Measurements from ENCODE around the gene CHTOP. TPM values are rescaled to one million over a fixed set of nuclear protein-coding genes. Genes with fewer than 3 reads are reported as not detected.
A peak's percentile ranks its signal among the peaks of the same experiment; 100 is the strongest.

The CHTOP gene
- total and polyA plus RNA-seq, 2 of the 8 experiments (the other 6 are each of a cell fraction or from before 2014, with no cell fraction given): 84.6 to 104 TPM

DNA sequence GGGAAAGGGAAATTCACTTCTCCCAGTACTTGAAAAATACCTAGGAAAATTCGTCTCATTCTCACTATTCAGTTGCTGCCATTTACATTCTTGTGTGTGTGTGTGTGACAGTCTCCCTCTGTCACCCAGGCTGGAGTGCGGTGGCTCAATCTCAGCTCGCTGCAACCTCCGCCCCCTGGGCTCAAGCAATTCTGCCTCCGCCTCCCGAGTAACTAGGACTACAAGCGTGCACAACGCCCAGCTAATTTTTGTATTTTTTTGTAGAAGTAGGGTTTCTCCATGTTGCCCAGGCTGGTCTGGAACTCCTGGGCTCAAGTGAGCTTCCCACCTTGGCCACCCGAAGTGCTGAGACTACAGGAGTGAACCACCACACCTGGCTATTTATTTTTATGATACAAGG is 25.8 kb downstream of the CHTOP start:
- peaks cover 27 to 43% (median 37%) of the 10 kb centered on the region in 4 experiments for H3K36me3 ChIP-seq (ENCODE audit: control insufficient read depth in 2 of 4, insufficient read depth in 4 of 4, low read length in 3 of 4)
- H3K79me1 ChIP-seq (ENCODE audit: low read depth, low read length): peaks cover 5% of the 10 kb centered on the region; the same call in 1 of the 2 replicates
- peak overlapping the region; percentile 69 to 91; a peak in 3 of 4 replicates for H3K4me2 ChIP-seq (ENCODE audit: insufficient read depth in 1 of 2, low read depth in 2 of 2, low read length in 2 of 2)
- peak overlapping the region in 3 of 4 experiments; percentile 71 to 98 (median 94); a peak in 4 of 8 replicates for H3K4me3 ChIP-seq (ENCODE audit: extremely low read depth in 1 of 4, insufficient read depth in 2 of 4, low read depth in 3 of 4, low read length in 4 of 4)
- peaks cover 0 to 4% (median 2%) of the 10 kb centered on the region in 4 experiments; a peak in 2 of 7 replicates for H3K4me1 ChIP-seq (replicated peaks in 1 of 4; ENCODE audit: control insufficient read depth in 3 of 4, insufficient read depth in 4 of 4, low read length in 3 of 4)
- H4K91ac ChIP-seq (replicated peaks; ENCODE audit: insufficient read length, low read length): no peak overlapping the region
- no peak overlapping the region for H4K5ac ChIP-seq (ENCODE audit: insufficient read length, low read depth, low read length)
- no peaks in the 10 kb centered on the region for H3K23me2 ChIP-seq (ENCODE audit: low read depth, low read length)
- no peak overlapping the region for H3K4ac ChIP-seq (replicated peaks; ENCODE audit: insufficient read length, low read depth, low read length)
- peaks cover 0 to 11% of the 10 kb centered on the region in 2 experiments; a peak in 2 of 4 replicates for H3K79me2 ChIP-seq (ENCODE audit: control insufficient read depth in 1 of 2, insufficient read depth in 2 of 2, low read length in 2 of 2)
- peaks cover 0 to 8% of the 10 kb centered on the region in 2 experiments for H4K20me1 ChIP-seq (replicated peaks in 1 of 2; ENCODE audit: control insufficient read depth in 1 of 2, insufficient read depth in 2 of 2, low read length in 2 of 2)
- FAIRE-seq (no peak), DNase-seq (ENCODE audit: low read depth in 1 of 2, low spot score in 2 of 2) (no peak)
- H2AFZ ChIP-seq (ENCODE audit: low read length): no peak overlapping the region
- no peak overlapping the region for H3K23ac ChIP-seq (ENCODE audit: insufficient read length)
- H3K56ac ChIP-seq (replicated peaks; ENCODE audit: insufficient read length, low read depth, low read length): no peak overlapping the region
- H2BK120ac ChIP-seq (replicated peaks; ENCODE audit: low read depth, low read length): no peak overlapping the region
- H2BK15ac ChIP-seq (ENCODE audit: low read length): no peak overlapping the region
- POLR2A ChIA-PET (ENCODE audit: partially characterized antibody): interaction anchor here (0.6 to 19.8 kb wide), 15 partner anchors 10 to 1856 kb away, joined by 3 to 343 read pairs (median 4); partner anchors contain the start of genes CHTOP, CREB3L4, ILF2 and RPS27
- H3K14ac ChIP-seq (ENCODE audit: insufficient read length): no peak overlapping the region
- no peaks in the 10 kb centered on the region for H3K9me3 ChIP-seq (ENCODE audit: insufficient read depth in 2 of 2, low read depth in 1 of 2, low read length in 1 of 2)
- CTCF ChIA-PET (ENCODE audit: partially characterized antibody): interaction anchor here (0.6 to 1.7 kb wide), 8 partner anchors 10 to 304 kb away, joined by 3 to 6 read pairs (median 4); partner anchors contain the start of genes S100A13 and S100A14
- no peaks in the 10 kb centered on the region for H3K27me3 ChIP-seq (replicated peaks in 1 of 4; ENCODE audit: control insufficient read depth in 3 of 4, extremely low read depth in 1 of 4, insufficient read depth in 3 of 4, low read length in 3 of 4)
- no peak overlapping the region for H2AK5ac ChIP-seq (ENCODE audit: low read depth, low read length)
- H2BK12ac ChIP-seq (ENCODE audit: low read depth, low read length): no peak overlapping the region
- H2BK20ac ChIP-seq (ENCODE audit: low read length): no peak overlapping the region
- H3K18ac ChIP-seq (ENCODE audit: extremely low read depth, low read length): no peak overlapping the region
- H3K27ac ChIP-seq (ENCODE audit: low read depth, low read length): no peak overlapping the region
- WGBS, 2 experiments (ENCODE audit: extremely low coverage in 1 of 2, insufficient coverage in 1 of 2, insufficient read length in 1 of 2, insufficient replicate concordance in 2 of 2, low coverage in 1 of 2, low lambda C conversion rate in 2 of 2, missing lambda C conversion rate in 1 of 2): 87% methylated on average over 9 of the region's 9 CpGs; no CpG with 5 or more reads in 1 of the 2 experiments
- H2BK5ac ChIP-seq (ENCODE audit: low read depth, low read length): no peak overlapping the region
- no peak overlapping the region; a peak in 1 of 7 replicates for H3K9ac ChIP-seq (replicated peaks in 1 of 4; ENCODE audit: extremely low read depth in 1 of 4, low read depth in 3 of 4, low read length in 3 of 4)
- no peak overlapping the region for H4K8ac ChIP-seq (ENCODE audit: extremely low read depth, insufficient read depth, low read length)
- TF ChIP-seq GABPA (IDR thresholded peaks at IDR 0.05; ENCODE audit: borderline replicate concordance, insufficient read depth, low read length) (no peak), TAF7 (optimal IDR thresholded peaks at IDR 0.05; ENCODE audit: borderline replicate concordance, low read depth, low read length) (no peak), CHD2 (IDR thresholded peaks at IDR 0.05; ENCODE audit: low read length) (no peak), SP2 (IDR thresholded peaks at IDR 0.05; ENCODE audit: low read length) (no peak), SIN3A (conservative IDR thresholded peaks at IDR 0.05 in 1 of 2, IDR thresholded peaks at IDR 0.05 in 1 of 2; ENCODE audit: low read depth in 1 of 2, low read length in 2 of 2) (no peak), TCF12 (IDR thresholded peaks at IDR 0.05; ENCODE audit: low read depth, low read length) (no peak)
- TF ChIP-seq, protein P1, sequence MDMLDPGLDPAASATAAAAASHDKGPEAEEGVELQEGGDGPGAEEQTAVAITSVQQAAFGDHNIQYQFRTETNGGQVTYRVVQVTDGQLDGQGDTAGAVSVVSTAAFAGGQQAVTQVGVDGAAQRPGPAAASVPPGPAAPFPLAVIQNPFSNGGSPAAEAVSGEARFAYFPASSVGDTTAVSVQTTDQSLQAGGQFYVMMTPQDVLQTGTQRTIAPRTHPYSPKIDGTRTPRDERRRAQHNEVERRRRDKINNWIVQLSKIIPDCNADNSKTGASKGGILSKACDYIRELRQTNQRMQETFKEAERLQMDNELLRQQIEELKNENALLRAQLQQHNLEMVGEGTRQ (IDR thresholded peaks at IDR 0.05; ENCODE audit: low read length): no peak
- TF ChIP-seq, protein P2, sequence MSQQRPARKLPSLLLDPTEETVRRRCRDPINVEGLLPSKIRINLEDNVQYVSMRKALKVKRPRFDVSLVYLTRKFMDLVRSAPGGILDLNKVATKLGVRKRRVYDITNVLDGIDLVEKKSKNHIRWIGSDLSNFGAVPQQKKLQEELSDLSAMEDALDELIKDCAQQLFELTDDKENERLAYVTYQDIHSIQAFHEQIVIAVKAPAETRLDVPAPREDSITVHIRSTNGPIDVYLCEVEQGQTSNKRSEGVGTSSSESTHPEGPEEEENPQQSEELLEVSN (IDR thresholded peaks at IDR 0.05): no peak
- TF ChIP-seq, protein P3, sequence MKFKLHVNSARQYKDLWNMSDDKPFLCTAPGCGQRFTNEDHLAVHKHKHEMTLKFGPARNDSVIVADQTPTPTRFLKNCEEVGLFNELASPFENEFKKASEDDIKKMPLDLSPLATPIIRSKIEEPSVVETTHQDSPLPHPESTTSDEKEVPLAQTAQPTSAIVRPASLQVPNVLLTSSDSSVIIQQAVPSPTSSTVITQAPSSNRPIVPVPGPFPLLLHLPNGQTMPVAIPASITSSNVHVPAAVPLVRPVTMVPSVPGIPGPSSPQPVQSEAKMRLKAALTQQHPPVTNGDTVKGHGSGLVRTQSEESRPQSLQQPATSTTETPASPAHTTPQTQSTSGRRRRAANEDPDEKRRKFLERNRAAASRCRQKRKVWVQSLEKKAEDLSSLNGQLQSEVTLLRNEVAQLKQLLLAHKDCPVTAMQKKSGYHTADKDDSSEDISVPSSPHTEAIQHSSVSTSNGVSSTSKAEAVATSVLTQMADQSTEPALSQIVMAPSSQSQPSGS (IDR thresholded peaks at IDR 0.05; ENCODE audit: low read length): no peak
